ENCODE results near the gene CDKL4.
A peak's percentile ranks its signal among the peaks of the same experiment; 100 is the strongest.
"Not testable (repeated sequence)": the region's sequence is repeated elsewhere in the genome, so short reads cannot be mapped to it uniquely, and the experiment has no call there.

CDKL4 gene

DNA sequence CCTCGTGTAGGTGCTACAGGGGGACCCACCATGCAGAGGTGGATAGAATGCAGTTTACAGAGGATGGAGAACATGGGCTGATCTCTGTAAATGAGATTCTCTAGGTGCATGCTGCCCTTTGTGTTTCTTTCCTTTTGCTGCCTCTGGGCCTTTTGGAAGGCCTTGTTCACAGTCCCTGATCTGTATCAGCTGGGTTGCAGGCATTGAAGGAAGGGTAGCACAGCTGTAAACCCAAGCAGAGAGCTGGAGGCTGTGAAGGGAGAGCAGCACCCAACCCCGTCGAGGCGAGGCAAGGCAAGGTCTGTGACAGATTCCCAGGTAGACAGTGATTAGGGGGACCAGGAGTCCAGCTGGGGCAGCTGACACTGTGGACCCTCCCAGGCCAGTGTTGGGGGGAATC is 66.8 kb downstream of the CDKL4 start:
- no peak for DNase-seq

- DNase-seq = no peak
Measured at GRCh38 chr2:39175026-39175812, 68.6 kb downstream of the CDKL4 start.

DNA sequence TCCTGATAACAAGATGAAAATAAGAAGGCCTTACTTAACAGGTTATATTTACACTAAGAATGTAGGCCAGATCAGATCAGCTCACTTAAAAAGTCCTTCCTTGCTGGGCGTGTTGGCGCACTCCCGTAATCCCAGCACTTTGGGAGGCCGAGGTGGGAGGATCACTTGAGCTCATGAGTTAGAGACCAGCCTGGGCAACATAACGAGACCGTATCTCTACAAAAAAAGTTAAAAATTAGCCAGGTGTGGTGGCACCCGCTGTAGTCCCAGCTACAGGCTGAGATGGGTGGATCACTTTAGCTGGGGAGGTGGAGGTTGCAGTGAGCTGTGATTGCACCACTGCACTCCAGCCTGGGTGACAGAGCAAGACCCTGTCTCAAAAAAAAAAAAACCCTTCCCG is 69.7 kb downstream of the CDKL4 start:
- no peak for DNase-seq

GRCh38 chr2:39172047-39172706 is 71.6 kb downstream of the CDKL4 start:
- not testable (repeated sequence) for DNase-seq

DNA sequence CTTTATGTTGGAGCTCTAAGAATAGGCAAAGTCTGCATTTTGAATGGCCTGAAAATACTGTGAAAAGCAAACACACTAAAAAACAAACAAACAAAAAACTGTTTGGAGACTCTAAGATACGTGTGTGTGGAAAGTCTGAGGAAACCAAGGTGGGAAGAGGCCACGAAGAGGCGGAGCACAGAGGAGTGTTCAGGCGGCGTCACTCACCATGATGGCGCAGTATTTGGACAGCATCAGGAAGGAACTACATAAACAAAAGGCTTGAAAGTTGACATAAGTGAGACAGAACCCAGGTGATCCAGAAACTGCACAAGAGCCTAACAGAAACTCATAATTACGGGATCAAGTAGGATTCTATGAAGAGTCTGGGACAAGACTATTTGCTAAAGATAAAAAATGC is 72.1 kb downstream of the CDKL4 start:
- DNase-seq = no peak

- DNase-seq = no peak
Measured at GRCh38 chr2:39164089-39164488, 79.7 kb downstream of the CDKL4 start.

- DNase-seq = no peak
Measured at GRCh38 chr2:39160982-39161381, 82.8 kb downstream of the CDKL4 start.

DNA sequence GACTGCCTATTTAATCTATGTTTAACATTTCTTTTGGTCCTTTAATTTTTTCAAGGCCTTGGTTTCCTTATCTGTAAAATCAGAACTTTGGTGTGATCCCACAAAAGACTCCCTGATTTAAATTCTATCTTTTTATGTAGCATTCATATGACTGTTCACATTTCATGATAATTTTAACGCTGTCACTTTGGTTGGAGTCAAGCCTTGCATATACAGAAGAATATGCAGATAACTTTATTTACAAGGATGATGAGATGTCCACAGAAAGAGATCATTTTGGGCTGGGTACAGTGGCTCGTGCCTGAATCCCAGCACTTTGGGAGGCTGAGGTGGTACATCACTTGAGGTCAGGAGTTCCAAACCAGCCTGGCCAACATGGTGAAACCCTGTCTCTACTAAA is 84.5 kb downstream of the CDKL4 start:
- no peak for DNase-seq

- no peak for DNase-seq
Measured at GRCh38 chr2:39158351-39158750, 85.4 kb downstream of the CDKL4 start.

DNA sequence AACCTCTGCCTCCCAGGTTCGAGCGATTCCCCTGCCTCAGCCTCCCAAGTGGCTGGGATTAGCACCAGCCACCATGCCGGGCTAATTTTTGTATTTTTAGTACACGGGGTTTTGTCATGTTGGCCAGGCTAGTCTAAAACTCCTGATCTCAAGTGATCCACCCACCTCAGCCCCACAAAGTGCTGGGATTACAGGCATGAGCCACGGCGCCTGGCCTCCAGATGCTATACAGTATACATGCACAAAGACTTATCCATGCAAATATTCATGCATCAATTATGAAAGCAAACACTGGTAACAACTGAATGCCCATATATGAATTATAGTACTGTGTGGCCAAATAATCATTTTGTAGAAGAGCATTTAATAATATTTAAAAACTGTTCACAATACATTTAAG is 86.9 kb downstream of the CDKL4 start:
- DNase-seq = no peak

- no peak for DNase-seq
Measured at GRCh38 chr2:39156107-39156506, 87.7 kb downstream of the CDKL4 start.

DNA sequence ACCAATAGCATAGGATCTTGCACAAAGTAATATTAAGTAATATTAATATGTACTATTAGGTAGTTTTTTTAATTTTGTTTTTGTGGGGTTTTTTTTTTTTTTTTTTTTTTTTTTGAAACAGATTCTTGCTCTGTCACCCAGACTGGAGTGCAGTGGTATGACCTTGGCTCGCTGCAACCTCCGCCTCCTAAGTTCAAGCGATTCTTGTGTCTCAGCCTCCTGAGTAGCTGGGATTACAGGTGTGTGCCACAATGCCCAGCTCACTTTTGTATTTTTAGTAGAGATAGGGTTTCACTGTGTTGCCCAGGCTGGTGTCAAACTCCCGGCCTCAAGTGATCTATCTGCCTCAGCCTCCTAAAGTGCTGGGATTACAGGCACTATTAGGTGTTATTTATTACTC is 88.2 kb downstream of the CDKL4 start:
- DNase-seq = not testable (repeated sequence)

DNA sequence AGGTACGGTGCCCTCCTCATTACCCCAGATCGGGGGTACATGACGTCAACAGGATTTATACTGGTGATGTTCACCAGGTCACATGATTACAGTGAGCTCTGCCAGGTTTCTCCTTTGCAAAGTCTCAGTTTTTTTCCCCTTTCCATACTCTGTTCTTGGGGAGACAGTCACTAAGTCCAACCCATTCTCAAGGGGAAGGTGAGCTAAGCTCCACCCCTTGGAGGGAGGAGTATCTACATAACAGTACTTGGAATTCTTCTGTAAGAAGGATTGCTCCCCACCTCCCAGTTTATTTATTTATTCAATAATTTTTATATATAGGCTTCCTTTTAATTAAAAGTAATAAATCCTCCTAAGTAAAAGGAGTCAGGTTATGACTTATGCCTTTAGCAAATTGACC is 88.8 kb downstream of the CDKL4 start:
- no peak for DNase-seq

DNA sequence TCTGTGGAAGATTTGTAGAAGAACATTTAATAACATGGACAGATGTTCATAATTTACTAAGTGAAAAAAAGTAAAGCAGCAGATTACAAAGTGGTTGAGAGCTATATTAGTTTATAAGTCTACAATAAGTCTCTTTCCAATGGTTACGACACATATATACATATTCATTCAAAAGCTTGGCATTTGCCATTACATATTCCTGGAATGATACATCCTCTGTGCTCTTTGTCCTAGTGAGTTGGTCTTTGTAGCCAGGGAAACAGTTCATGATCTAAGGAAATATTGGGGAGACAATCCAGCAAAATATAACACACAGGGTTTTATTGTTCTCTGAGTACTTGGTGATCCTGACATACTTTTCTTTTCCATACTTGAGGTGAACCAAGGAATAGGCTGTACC is 90.5 kb downstream of the CDKL4 start:
- DNase-seq = no peak

DNA sequence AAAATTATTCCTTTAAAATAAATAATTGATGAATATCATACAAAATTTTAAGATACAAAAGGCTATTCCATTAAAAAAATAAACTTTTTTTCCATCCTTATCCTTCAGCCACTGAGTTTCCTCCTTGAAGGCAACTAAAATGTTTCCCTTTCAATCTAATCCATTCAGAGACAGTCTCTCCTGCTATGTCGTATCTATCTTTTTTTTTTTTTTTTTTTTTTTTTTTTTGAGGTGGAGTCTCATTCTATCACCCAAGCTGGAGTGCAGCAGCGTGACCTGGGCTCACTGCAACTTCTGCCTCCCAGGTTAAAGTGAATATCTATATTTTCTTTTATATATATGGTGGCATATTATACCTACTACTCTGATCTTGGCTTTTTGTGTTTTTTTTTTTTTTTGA is 91.3 kb downstream of the CDKL4 start:
- no peak for DNase-seq

DNA sequence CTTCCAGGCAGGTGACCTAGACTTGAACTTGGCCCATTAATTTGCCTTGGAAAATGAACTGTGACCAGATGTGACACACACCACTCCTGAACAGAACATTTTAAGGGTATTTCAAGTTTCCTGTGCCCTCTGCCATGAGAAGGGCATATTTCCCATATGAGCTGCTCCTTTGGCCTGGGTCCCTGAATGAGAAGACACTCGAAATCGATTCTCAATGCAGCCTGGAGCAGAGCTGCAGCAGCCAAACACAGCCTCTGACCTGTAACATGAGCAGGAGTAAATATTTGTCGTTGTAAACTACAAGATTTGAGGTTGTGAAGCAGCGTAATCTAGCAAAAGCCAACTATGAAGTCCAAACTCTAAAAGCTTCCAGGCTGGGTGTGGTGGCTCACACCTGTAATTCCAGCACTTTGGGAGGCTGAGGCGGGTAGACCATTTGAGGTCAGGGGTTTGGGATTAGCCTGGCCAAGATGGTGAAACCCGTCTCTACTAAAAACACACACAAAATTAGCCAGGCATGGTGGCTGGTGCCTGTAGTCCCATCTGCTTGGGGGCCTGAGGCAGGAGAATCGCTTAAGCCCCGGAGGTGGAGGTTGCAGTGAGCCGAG is 92.8 kb downstream of the CDKL4 start:
- DNase-seq = no peak

DNA sequence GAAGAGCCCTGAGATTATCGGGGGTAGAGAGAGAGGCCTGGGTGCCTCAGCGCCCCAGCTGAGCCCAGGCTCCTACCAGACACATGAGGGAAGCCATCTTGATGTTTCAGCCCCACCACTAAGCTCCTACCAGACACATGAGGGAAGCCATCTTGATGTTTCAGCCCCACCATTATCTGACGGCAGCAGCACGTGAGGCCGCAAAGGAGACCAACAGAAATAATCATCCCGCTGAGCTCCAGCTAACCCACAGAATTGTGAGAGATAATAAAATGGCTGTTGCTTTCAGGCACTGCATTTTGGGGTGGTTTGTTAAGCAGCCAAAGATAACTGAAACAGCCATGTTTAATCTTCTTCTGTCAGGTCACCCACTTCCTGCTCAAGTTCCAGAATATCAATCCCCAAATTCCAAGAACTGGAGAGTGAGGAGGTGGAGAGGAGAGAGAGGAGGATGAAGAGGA is 93.6 kb downstream of the CDKL4 start:
- DNase-seq = no peak

DNA sequence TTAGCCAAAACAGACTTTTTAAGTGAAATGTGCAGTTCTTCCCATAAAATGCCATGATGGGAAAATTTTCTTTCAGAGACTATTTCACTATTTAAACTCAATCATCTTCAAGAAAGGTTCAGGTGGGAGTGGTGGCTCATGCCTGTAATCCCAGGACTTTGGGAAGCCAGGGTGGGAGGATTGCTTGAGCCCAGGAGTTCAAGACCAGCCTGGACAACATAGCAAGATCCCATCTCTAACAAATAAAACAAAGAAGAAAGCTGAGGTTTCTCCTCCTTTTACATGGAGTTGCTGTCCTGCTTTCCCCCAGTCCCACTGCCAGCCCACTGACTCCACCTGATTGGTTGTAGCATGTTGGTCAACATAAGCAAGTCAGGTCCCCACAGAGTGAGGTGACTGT is 97.1 kb downstream of the CDKL4 start:
- DNase-seq = no peak

DNA sequence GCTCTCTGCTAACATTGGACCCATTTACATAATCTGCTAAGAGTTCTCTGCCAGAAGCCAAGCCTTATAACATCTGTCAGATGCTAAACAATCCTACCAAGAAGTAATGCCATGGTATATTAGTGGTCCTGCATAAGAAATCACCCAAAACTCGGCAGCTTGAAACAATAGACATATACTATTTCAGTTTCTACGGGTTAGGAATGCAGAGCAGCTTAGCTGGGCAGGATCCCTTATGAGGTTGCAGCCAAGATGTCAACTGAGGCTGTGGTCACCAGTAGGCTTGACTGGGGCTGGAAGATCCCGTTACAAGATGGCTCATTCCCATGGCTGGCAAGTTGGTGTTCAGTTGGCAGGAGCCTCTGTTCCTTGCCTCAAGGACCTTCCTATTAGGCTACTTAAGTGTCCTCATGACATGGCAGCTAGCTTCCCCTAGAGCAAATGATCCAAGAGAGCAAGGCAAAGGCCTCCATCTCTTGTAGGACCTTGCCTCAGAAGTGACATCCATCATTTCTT is 97.8 kb downstream of the CDKL4 start:
- peak in 1 of 2 experiments; percentile 52 for DNase-seq

DNA sequence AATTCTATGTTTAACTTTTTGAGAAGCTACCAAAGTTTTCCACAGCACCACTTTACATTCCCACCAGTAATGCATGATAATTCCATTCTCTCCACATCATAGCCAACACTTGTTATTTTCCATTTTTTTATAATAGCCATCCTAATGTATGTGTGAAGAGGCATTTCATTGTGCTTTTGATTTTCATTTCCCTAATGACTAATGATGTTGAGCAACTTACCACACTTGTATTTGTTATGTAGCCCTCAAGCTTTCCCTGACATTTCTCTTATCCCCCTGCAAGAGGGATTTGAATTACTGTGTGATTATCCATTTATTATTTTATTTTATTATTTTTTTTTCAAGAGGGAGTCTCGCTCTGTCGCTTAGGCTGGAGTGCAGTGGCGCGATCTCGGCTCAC is 99.4 kb downstream of the CDKL4 start:
- no peak for DNase-seq

GRCh38 chr2:39142904-39143605 is 100.7 kb downstream of the CDKL4 start:
- DNase-seq = no peak

DNA sequence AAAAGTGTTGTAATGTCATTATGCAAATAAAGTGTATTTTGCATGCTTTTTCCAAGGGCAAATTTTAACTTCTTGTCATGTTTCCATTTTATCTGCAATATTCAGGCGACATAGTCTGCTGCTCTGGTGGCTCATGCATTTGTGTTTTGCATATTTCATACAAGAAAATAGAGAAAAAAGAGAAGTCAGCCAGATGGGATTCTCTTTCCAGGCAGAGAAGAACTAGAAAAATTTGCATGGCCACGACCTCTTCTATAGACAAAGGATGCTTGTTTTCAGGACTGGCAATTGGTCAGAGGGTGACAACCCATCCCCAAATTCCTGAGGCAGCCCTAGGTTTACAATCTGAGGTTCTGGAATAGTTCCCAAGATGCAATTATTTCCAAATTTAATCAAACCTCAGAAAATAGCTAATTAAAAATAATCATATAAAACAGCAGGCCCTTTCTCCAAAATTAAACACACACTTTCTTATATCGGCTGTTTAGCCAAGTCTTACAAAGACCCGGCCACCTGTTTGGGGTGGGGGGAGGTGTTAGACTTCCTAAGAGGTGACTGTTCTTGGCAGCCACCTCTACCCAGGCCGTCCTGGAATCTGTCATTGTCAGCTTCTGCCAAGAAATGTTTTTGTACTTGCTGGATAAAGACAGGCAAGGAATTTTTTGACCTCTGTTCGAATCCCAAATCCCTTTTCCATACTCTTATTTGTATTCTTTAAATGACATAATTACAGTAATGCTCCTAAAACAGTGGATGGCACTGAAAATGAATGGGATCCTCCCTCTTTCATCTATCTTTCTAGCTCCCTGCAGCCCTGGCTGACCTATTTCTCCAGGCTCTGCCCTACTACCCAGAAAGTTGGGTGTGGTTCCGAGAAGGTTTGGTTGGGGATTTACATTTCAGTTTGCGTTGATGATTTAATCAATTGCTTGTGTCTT is 102.2 kb downstream of the CDKL4 start:
- no peak for DNase-seq
